ENCODE results near the gene CAMSAP1. TPM values are rescaled to one million over a fixed set of nuclear protein-coding genes. Genes with fewer than 3 reads are reported as not detected.

Gene CAMSAP1
- total RNA-seq, 2 experiments from 2014 or later, result 43.2 to 46.0 TPM

DNA sequence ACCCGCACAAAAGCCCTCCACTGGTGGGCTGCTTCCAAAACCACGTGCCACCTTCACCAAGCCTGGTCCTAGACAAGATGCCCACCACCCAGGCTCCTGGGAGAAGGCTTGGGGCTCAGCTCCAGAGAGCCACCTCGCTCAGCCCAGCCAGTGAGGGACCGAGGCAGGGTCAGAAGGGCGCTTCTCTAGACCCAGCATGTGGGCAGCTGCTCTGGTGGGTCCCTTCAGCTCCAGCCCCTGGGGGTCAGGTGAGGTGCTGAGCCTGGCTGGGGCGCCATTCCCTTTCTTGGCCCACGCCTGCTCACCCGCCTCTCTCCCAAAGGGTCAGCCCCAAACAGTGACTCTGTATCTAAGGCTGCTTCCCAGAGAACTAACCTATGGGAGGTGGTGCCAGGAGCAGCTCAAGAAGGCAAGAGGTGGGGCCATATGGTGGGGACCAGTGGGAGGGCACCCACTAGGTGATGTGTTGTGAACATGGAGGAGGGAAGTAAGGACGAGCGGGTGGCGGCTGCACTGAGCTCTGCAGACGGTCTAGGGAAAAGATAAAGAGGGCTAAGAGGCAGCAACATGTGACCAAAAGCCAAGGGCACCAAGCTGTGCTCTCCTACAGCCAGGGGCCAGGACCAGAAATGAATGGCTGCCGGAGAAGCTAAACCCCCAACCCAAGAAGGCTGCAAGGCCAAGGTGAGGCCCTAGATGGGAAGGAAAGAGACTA is 79.3 kb downstream of the CAMSAP1 start:
- no peak for DNase-seq
- ChIA-PET POLR2A (no interaction called here), CTCF (no interaction called here)
- peaks cover 14% of the 10 kb centered on the region for H3K4me1 Mint-ChIP-seq (ENCODE audit: low read depth)
- peaks cover 13% of the 10 kb centered on the region for H3K9me3 Mint-ChIP-seq
- H3K36me3 Mint-ChIP-seq, result peaks cover 51% of the 10 kb centered on the region
- intact Hi-C loops (cut with micrococcal nuclease), result no loop called here
- H3K27me3 Mint-ChIP-seq, result no peaks in the 10 kb centered on the region
- no peak overlapping the region for H3K4me3 Mint-ChIP-seq
- H3K27ac Mint-ChIP-seq, result no peak overlapping the region

DNA sequence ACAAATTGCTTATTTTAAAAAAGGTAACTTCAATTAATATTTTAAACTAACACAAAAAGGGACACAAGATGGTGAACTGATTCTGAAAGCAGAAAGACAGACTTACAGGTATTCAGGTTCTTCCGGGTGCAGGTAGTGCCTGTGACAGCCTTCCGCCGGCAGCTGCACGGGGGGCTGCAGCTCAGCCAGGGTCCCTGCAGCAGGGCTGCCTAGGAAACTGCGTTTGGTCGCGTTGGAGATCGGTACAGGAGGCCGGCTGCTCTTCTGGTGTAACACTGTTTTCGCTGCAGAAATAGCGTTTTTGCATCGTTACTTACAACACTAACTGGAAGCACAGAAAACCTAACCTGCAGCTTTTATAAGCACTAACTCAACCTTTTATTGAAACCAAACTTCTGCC is 80.0 kb downstream of the CAMSAP1 start:
- Mint-ChIP-seq H3K27me3 (no peaks in the 10 kb centered on the region), H3K36me3 (peaks cover 58% of the 10 kb centered on the region), H3K9me3 (peaks cover 13% of the 10 kb centered on the region), H3K27ac (no peak overlapping the region), H3K4me3 (no peak overlapping the region), H3K4me1 (ENCODE audit: low read depth) (peaks cover 14% of the 10 kb centered on the region)
- POLR2A ChIA-PET, result no interaction called here
- DNase-seq, result no peak
- intact Hi-C loops (cut with micrococcal nuclease), result no loop called here
- CTCF ChIA-PET, result no interaction called here

DNA sequence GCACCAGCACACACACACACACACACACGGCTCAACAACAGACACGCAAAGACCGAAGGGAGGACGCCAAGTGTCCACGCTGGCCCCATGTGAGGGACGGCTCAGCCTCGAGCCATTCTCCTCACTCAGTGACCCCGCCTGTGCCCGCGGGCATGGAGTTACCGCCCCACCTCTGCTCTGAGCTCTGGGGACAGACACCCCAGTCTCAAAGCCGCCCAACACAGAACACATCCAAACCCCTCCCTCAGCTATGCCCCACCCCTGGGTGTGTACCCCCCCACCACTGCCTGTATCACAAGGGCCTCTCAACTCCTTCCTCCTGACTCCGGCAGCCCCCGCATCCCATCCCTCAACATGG is 81.2 kb downstream of the CAMSAP1 start:
- Mint-ChIP-seq H3K36me3 (peaks cover 67% of the 10 kb centered on the region), H3K9me3 (peaks cover 13% of the 10 kb centered on the region), H3K4me1 (ENCODE audit: low read depth) (peaks cover 14% of the 10 kb centered on the region), H3K27ac (no peak overlapping the region), H3K27me3 (no peaks in the 10 kb centered on the region), H3K4me3 (no peak overlapping the region)
- no peak for DNase-seq
- ChIA-PET POLR2A (no interaction called here), CTCF (interaction anchor here (0.7 kb wide), 1 partner anchor 30 kb away, joined by 3 read pairs; no protein-coding TSS in a partner anchor)
- intact Hi-C loops (cut with micrococcal nuclease), result no loop called here

DNA sequence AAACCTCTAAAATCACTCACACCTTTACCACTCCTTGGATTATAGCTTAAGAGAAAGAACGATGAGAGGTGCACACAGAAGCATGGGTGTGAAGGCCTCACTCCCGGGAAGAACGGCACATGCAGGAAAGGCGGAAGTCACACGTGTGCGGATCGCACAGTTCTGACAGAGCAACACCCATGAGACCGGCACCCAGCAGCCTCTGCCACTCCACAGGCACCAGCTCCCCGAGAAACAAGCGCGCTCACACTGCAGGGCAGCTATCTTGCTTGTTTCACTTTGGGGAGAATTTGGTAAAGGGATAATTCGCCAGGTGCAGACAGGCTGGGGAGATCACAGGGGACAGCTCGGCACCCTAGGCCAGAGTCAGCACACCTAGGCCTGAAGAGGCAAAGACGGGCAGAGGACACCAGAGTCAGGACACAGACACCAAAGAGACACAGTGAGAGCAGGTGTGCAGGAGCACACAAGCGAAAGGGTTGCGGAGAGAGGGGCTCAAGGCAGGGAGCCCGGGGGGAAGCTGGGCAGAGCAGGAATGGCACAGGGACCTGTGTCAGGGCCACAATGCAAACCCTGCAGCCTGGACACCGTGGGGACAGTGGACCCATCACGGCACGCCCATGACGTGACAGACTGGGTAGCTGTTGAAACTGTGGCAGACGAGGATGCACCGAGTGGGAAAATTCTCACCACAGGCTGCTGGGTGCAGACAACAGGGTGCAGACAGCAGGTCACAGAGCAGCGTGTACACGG is 81.7 kb downstream of the CAMSAP1 start:
- intact Hi-C loops (cut with micrococcal nuclease), result no loop called here
- ChIA-PET CTCF (no interaction called here), POLR2A (no interaction called here)
- no peak for DNase-seq
- Mint-ChIP-seq H3K9me3 (peaks cover 12% of the 10 kb centered on the region), H3K27me3 (no peaks in the 10 kb centered on the region), H3K36me3 (peaks cover 68% of the 10 kb centered on the region), H3K27ac (no peak overlapping the region), H3K4me3 (no peak overlapping the region), H3K4me1 (ENCODE audit: low read depth) (peaks cover 14% of the 10 kb centered on the region)

DNA sequence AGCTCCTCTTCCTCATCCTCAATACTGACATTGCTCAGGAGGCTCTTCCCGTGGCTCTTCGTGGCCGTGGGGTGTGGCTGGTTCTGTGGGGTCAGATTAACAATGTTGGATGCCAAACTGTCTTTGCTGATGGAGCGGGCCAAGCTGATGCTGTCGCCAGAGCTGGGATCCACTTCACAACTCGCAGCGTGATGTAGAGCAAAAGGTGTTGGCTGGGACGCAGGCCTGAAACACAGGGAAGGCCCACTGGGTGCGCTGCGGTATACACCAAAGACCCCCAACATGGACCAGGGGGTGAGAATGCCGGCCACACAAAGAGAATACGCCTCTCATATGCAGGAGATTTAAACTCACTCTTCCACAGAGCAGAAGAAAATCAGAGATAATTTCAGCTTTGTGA is 84.3 kb downstream of the CAMSAP1 start:
- peaks cover 64% of the 10 kb centered on the region for H3K36me3 Mint-ChIP-seq
- POLR2A ChIA-PET, result no interaction called here
- H3K27me3 Mint-ChIP-seq, result no peaks in the 10 kb centered on the region
- intact Hi-C loops (cut with micrococcal nuclease), result no loop called here
- no peak overlapping the region for H3K4me3 Mint-ChIP-seq
- DNase-seq, result no peak
- H3K9me3 Mint-ChIP-seq, result no peaks in the 10 kb centered on the region
- CTCF ChIA-PET, result no interaction called here
- H3K4me1 Mint-ChIP-seq (ENCODE audit: low read depth), result peaks cover 6% of the 10 kb centered on the region
- no peak overlapping the region for H3K27ac Mint-ChIP-seq

DNA sequence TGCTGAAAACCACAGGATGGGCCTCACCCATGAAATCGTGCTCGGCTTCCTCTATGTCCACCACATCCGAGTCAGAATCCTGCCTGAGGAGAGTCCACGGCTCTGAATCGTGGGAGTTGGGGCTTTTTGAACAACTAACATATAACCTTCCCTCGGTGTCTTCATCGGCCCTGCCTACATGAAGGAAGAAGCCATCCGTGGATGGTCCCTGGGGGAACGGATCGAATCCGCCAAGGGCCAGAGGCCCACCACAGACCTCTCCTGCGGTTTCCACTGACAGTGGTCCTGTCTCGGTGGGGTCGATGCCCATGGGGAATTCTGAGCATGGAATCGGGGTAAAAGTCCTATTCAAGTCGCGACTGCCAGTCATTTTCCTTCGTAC is 85.0 kb downstream of the CAMSAP1 start:
- Mint-ChIP-seq H3K9me3 (no peaks in the 10 kb centered on the region), H3K27me3 (no peaks in the 10 kb centered on the region), H3K27ac (no peak overlapping the region), H3K4me1 (ENCODE audit: low read depth) (peaks cover 5% of the 10 kb centered on the region), H3K36me3 (peaks cover 61% of the 10 kb centered on the region), H3K4me3 (no peak overlapping the region)
- DNase-seq, result no peak
- intact Hi-C loops (cut with micrococcal nuclease), result no loop called here
- POLR2A ChIA-PET, result no interaction called here
- CTCF ChIA-PET, result interaction anchor here (0.6 kb wide), 1 partner anchor 111 kb away, joined by 3 read pairs; no protein-coding TSS in a partner anchor

DNA sequence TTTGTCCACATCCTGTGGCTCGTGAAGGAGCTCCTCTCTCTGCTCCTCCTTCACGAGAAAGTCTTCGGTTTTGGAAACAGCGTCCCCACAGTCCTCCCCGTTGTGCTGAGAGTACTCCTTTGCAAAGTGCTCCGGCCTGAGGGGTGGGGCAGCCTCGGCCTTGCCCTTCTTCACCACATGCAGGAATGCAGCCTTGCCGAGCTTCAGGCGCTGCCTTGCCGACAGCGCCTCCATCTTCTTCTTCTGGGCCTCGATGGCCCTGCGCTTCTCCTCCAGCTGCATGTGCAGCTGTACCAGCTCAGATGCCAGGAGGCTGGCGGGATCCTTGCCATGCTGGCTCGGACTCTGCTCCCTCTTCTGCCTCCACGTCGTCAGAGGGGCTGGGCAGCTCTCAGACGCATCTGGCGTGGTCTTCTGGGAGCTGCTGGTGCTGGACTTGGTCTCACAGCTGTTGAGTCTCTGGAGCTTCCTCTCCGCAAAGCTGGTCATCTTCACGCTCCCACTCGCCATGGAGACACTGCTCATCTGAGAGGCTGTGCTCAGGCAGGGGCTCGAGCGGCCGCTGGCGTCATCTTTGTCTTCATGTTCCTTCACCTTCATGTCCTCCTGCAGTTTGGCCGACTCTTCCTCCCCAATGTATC is 85.5 kb downstream of the CAMSAP1 start:
- ChIA-PET POLR2A (no interaction called here), CTCF (interaction anchor here (0.5 to 0.6 kb wide), 2 partner anchors 46 to 112 kb away, joined by 3 read pairs; no protein-coding TSS in a partner anchor)
- Mint-ChIP-seq H3K27ac (no peak overlapping the region), H3K27me3 (no peaks in the 10 kb centered on the region), H3K36me3 (peaks cover 63% of the 10 kb centered on the region), H3K4me3 (no peak overlapping the region), H3K4me1 (ENCODE audit: low read depth) (peaks cover 5% of the 10 kb centered on the region), H3K9me3 (no peaks in the 10 kb centered on the region)
- intact Hi-C loops (cut with micrococcal nuclease), result no loop called here
- DNase-seq, result no peak

DNA sequence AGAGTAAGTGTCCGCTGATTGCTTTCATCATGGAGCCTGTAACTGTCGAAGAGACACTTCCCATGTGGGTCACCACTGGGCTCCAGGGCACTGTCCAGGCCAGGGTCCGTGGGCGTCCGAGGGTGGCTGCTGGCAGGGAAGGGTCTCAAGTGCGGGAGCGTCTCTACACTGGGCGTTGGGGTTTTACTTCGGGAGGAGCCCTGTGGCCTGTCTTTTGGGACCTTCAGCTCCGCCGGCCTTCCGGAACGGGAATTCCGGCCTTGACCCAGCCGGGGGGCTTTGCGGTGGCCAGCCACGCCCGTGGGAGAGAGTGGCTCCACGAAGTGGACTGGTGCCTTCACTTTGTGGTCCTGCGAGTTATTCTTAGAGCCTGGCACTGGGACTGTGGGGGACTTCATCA is 86.2 kb downstream of the CAMSAP1 start:
- intact Hi-C loops (cut with micrococcal nuclease), result no loop called here
- Mint-ChIP-seq H3K27me3 (no peaks in the 10 kb centered on the region), H3K27ac (no peak overlapping the region), H3K4me3 (no peak overlapping the region), H3K4me1 (ENCODE audit: low read depth) (peaks cover 5% of the 10 kb centered on the region), H3K36me3 (peaks cover 63% of the 10 kb centered on the region), H3K9me3 (no peaks in the 10 kb centered on the region)
- no peak for DNase-seq
- ChIA-PET POLR2A (no interaction called here), CTCF (no interaction called here)

DNA sequence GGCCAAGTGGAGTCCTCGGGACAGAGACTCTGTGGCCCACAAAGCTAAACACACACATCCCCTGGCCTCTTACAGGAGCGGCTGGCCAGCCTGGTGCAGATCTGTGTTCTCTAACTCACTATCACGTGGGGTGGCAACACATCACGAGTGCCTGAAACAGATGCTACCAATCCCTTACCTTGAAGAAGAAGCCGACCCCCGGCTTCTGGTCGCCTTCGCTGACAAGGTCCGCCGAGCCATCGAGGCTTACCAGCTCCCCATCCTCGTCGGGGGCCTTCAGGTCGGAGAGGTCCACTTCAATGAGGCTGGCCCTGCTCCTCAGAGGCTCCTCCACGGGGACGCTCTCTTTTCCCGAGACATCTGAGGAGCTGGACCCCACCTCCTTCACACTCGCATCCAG is 86.7 kb downstream of the CAMSAP1 start:
- no peaks in the 10 kb centered on the region for H3K27me3 Mint-ChIP-seq
- intact Hi-C loops (cut with micrococcal nuclease), result no loop called here
- H3K27ac Mint-ChIP-seq, result no peak overlapping the region
- H3K9me3 Mint-ChIP-seq, result no peaks in the 10 kb centered on the region
- no peak for DNase-seq
- CTCF ChIA-PET, result no interaction called here
- POLR2A ChIA-PET, result no interaction called here
- H3K4me1 Mint-ChIP-seq (ENCODE audit: low read depth), result peaks cover 5% of the 10 kb centered on the region
- peaks cover 67% of the 10 kb centered on the region for H3K36me3 Mint-ChIP-seq
- no peak overlapping the region for H3K4me3 Mint-ChIP-seq

DNA sequence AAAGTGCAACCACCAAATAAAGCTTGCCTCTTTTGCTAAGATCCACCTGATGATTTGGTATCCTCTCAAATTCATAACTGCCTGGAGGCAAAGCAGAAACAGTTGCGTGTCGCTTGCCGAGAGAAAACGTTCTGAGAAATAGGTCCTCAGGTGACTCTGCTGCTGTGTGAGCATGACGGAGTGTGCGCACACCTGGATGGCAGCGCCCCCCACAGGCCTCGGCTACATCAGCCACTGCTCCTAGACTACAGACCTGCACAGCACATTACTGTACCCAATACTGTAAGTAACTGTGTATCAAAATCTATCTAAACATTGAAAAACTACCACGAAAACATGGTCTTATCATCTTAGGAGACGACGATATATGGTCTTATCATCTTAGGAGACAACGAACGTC is 87.4 kb downstream of the CAMSAP1 start:
- POLR2A ChIA-PET, result no interaction called here
- H3K4me1 Mint-ChIP-seq (ENCODE audit: low read depth), result peaks cover under 1% of the 10 kb centered on the region
- intact Hi-C loops (cut with micrococcal nuclease), result no loop called here
- H3K36me3 Mint-ChIP-seq, result peaks cover 65% of the 10 kb centered on the region
- no peak overlapping the region for H3K4me3 Mint-ChIP-seq
- H3K27me3 Mint-ChIP-seq, result no peaks in the 10 kb centered on the region
- no peaks in the 10 kb centered on the region for H3K9me3 Mint-ChIP-seq
- DNase-seq, result no peak
- CTCF ChIA-PET, result no interaction called here
- no peak overlapping the region for H3K27ac Mint-ChIP-seq

DNA sequence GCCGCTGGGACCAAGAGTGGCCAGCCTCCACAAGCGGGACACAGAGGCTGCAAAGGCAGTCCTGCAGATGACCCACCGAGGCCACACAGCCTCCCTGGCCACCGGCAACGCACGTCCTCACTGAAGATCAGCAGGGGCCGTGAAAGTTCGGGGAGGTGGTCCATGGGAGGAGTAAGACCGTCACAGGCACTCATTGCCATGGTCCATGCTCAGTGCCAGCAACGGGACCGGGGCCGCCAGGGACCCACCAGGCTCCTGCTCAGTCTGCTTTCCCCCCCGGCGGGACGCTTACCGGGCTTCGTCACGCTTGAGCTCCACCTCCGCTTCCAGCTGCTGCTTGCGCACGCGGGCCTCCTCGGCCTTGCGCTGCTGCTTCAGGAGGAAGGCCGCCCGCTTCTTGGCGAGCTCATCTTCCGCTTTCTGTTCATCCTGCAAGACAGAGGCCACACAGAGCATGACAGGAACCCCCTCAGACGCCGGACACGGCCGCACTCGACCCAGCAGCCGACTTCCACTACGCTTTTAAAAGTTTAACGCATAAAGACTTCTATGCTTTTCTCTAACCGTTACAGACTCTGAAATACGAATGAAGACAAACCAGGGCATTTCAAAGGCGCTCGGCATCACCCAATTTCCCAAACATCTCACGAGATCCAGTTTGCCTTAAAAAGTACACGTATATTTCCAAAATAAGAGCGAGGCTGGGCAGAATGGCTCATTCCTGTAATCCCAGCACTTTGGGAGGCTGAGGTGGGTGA is 88.4 kb downstream of the CAMSAP1 start:
- Mint-ChIP-seq H3K27me3 (no peaks in the 10 kb centered on the region), H3K27ac (no peak overlapping the region), H3K4me1 (ENCODE audit: low read depth) (no peaks in the 10 kb centered on the region), H3K9me3 (no peaks in the 10 kb centered on the region), H3K4me3 (no peak overlapping the region), H3K36me3 (peaks cover 71% of the 10 kb centered on the region)
- intact Hi-C loops (cut with micrococcal nuclease), result no loop called here
- POLR2A ChIA-PET, result no interaction called here
- no peak for DNase-seq
- CTCF ChIA-PET, result no interaction called here

DNA sequence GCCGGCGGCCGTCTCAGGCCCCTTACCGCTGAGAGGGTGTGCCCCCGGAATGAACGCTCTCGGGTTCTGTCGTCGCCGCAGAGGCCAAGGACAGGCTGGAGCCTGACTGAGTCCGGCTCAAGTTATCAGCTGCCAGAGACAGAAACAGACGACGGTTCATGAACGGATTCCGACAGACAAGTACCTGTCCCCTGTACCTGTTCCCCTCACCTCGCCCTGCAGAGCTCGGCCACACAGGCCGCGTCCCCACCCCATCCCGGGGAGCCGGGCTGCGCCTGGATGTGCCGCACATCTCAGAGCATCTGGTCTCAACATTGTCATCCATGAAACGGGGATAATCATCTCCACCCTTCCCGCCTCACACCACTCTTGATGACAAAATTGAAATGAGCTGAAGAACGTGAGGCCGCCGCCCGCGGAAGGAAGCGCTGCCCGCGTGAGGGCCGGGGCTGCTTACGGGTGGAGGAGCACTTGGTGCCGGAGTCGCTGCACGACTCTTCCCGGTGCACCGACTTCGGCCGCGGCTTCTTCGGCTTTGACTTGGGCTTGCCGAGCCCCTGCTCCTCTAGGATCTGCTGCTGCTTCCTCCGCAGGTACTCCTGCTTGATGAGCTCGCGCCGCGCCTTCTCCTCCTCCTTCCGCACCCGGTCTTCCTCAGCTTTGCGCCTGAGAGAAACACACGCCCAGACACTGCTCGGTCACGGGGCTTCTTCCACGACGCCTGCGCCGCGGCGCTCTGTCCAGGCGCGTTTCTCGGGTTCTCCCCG is 89.2 kb downstream of the CAMSAP1 start:
- Mint-ChIP-seq H3K4me1 (ENCODE audit: low read depth) (no peaks in the 10 kb centered on the region), H3K9me3 (no peaks in the 10 kb centered on the region), H3K27ac (no peak overlapping the region), H3K36me3 (peaks cover 64% of the 10 kb centered on the region), H3K4me3 (no peak overlapping the region), H3K27me3 (no peaks in the 10 kb centered on the region)
- POLR2A ChIA-PET, result no interaction called here
- CTCF ChIA-PET, result no interaction called here
- DNase-seq, result no peak
- intact Hi-C loops (cut with micrococcal nuclease), result no loop called here

Data from activated CD4-positive, alpha-beta memory T cell treated with anti-CD3 and anti-CD28 coated beads for 36 hours (primary cell).